Pons (tissue), 1 donor: Measurements from ENCODE around the gene DMP1.
"Not testable (repeated sequence)": the region's sequence is repeated elsewhere in the genome, so short reads cannot be mapped to it uniquely, and the experiment has no call there.

Source experiments
- DNase-seq: peaks from one replicate; pipeline ENCODE4 v3.0.0-alpha.2; 2016; ENCODE audit warnings: low spot score

DMP1 gene

GRCh38 chr4:87680271-87680670 is 30.2 kb downstream of the DMP1 start:
- no peak for DNase-seq

- no peak for DNase-seq
Measured at GRCh38 chr4:87688316-87688715, 38.2 kb downstream of the DMP1 start.

GRCh38 chr4:87690947-87691346 is 40.9 kb downstream of the DMP1 start:
- DNase-seq = not testable (repeated sequence)

- not testable (repeated sequence) for DNase-seq
Measured at GRCh38 chr4:87692060-87692459, 42.0 kb downstream of the DMP1 start.

- no peak for DNase-seq
Measured at GRCh38 chr4:87697272-87697671, 47.2 kb downstream of the DMP1 start.

GRCh38 chr4:87697945-87698344 is 47.9 kb downstream of the DMP1 start:
- DNase-seq = no peak

- DNase-seq = no peak
Measured at GRCh38 chr4:87698394-87698793, 48.3 kb downstream of the DMP1 start.

GRCh38 chr4:87704001-87704400 is 53.9 kb downstream of the DMP1 start:
- no peak for DNase-seq

GRCh38 chr4:87707279-87707918 is 57.3 kb downstream of the DMP1 start:
- no peak for DNase-seq
